ENCODE results near the gene TET1. TPM values are rescaled to one million over a fixed set of nuclear protein-coding genes. Genes with fewer than 3 reads are reported as not detected.

The TET1 gene
- total and polyA plus RNA-seq, 2 of the 13 experiments (the other 11 are each of a cell fraction or from before 2014, with no cell fraction given), result 6.9 to 7.3 TPM

DNA sequence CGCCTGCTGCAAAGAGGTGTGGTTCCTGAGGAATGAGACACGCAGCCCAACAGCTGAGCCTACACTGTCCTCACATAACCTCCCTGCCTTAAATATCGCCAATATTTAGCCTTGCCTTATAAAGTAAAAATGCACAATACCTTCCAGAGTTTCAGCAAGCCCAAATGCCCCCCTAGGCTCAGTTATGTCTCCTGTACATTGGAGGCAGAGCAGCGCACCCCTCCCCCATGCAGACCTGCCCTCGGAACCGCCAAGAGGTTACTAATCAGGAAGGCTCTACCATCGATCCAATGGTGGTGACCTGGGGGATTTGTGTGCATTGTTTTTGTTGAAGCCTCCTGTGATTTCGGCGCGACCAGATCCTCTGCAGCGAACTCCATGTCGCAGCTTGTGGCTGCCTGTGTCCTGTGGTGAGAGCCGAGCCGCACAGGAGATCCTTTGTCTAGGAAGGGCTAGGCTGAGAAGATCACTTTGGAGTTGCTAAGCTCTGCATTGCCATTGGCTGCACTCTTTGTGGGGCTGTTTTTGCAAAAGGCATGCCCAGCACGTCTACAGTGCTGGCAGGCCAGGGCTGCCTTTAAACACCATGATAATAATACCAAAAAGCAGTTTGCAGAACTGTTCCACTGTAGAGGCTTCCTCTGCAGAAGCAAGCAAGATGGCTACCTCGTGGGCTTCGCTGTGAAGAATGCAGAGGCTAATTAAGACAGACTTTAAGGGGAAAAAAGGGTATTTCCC is 40.1 kb downstream of the TET1 start (continued):
- TF ChIP-seq KAT8 (CRISPR knock-in tag; IDR thresholded peaks at IDR 0.05) (peak; percentile 42; the same call in 1 of the 2 replicates), MAFF (IDR thresholded peaks at IDR 0.05; ENCODE audit: low read depth, low read length) (peak; percentile 6; the same call in 1 of the 2 replicates), ZNF484 (CRISPR knock-in tag; IDR thresholded peaks at IDR 0.05; ENCODE audit: borderline replicate concordance, low read depth) (no peak), ZNF773 (CRISPR knock-in tag; IDR thresholded peaks at IDR 0.05; ENCODE audit: borderline replicate concordance) (no peak), MXD4 (CRISPR knock-in tag; IDR thresholded peaks at IDR 0.05) (no peak; the same call in 1 of the 2 replicates), SSRP1 (CRISPR knock-in tag; IDR thresholded peaks at IDR 0.05) (0 out of 2 replicates have a peak, but pooled peaks have one; percentile 54), SKI (IDR thresholded peaks at IDR 0.05; ENCODE audit: partially characterized antibody) (peak; percentile 78), HNRNPH1 (optimal IDR thresholded peaks at IDR 0.05; ENCODE audit: low read depth, low read length) (no peak)
- TF ChIP-seq, protein P1, sequence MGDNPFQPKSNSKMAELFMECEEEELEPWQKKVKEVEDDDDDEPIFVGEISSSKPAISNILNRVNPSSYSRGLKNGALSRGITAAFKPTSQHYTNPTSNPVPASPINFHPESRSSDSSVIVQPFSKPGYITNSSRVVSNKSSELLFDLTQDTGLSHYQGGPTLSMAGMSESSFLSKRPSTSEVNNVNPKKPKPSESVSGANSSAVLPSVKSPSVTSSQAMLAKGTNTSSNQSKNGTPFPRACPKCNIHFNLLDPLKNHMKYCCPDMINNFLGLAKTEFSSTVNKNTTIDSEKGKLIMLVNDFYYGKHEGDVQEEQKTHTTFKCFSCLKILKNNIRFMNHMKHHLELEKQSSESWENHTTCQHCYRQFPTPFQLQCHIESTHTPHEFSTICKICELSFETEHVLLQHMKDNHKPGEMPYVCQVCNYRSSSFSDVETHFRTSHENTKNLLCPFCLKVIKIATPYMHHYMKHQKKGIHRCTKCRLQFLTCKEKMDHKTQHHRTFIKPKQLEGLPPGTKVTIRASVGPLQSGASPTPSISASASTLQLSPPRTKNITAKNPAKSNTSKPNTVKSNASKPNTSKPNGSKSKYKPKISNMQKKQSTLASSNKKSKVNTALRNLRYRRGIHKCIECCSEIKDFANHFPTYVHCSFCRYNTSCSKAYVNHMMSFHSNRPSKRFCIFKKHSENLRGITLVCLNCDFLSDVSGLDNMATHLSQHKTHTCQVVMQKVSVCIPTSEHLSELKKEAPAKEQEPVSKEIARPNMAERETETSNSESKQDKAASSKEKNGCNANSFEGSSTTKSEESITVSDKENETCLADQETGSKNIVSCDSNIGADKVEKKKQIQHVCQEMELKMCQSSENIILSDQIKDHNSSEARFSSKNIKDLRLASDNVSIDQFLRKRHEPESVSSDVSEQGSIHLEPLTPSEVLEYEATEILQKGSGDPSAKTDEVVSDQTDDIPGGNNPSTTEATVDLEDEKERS (CRISPR knock-in tag; IDR thresholded peaks at IDR 0.05), result 0 out of 2 replicates have a peak, but pooled peaks have one; percentile 43
- TF ChIP-seq, protein P2, sequence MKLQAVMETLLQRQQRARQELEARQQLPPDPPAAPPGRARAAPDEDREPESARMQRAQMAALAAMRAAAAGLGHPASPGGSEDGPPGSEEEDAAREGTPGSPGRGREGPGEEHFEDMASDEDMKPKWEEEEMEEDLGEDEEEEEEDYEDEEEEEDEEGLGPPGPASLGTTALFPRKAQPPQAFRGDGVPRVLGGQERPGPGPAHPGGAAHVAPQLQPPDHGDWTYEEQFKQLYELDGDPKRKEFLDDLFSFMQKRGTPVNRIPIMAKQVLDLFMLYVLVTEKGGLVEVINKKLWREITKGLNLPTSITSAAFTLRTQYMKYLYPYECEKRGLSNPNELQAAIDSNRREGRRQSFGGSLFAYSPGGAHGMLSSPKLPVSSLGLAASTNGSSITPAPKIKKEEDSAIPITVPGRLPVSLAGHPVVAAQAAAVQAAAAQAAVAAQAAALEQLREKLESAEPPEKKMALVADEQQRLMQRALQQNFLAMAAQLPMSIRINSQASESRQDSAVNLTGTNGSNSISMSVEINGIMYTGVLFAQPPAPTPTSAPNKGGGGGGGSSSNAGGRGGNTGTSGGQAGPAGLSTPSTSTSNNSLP (IDR thresholded peaks at IDR 0.05; ENCODE audit: low read depth, low read length), result peak; percentile 72; the same call in 1 of the 2 replicates
- TF ChIP-seq, protein P3, sequence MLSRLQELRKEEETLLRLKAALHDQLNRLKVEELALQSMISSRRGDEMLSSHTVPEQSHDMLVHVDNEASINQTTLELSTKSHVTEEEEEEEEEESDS (CRISPR knock-in tag; IDR thresholded peaks at IDR 0.05; ENCODE audit: borderline replicate concordance), result no peak
- TF ChIP-seq, protein P4, sequence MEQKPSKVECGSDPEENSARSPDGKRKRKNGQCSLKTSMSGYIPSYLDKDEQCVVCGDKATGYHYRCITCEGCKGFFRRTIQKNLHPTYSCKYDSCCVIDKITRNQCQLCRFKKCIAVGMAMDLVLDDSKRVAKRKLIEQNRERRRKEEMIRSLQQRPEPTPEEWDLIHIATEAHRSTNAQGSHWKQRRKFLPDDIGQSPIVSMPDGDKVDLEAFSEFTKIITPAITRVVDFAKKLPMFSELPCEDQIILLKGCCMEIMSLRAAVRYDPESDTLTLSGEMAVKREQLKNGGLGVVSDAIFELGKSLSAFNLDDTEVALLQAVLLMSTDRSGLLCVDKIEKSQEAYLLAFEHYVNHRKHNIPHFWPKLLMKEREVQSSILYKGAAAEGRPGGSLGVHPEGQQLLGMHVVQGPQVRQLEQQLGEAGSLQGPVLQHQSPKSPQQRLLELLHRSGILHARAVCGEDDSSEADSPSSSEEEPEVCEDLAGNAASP (CRISPR knock-in tag; IDR thresholded peaks at IDR 0.05; ENCODE audit: borderline replicate concordance), result peak; percentile 90
- TF ChIP-seq, protein P5, sequence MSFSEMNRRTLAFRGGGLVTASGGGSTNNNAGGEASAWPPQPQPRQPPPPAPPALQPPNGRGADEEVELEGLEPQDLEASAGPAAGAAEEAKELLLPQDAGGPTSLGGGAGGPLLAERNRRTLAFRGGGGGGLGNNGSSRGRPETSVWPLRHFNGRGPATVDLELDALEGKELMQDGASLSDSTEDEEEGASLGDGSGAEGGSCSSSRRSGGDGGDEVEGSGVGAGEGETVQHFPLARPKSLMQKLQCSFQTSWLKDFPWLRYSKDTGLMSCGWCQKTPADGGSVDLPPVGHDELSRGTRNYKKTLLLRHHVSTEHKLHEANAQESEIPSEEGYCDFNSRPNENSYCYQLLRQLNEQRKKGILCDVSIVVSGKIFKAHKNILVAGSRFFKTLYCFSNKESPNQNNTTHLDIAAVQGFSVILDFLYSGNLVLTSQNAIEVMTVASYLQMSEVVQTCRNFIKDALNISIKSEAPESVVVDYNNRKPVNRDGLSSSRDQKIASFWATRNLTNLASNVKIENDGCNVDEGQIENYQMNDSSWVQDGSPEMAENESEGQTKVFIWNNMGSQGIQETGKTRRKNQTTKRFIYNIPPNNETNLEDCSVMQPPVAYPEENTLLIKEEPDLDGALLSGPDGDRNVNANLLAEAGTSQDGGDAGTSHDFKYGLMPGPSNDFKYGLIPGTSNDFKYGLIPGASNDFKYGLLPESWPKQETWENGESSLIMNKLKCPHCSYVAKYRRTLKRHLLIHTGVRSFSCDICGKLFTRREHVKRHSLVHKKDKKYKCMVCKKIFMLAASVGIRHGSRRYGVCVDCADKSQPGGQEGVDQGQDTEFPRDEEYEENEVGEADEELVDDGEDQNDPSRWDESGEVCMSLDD (CRISPR knock-in tag; IDR thresholded peaks at IDR 0.05; ENCODE audit: borderline replicate concordance), result no peak
- TF ChIP-seq, protein P6, sequence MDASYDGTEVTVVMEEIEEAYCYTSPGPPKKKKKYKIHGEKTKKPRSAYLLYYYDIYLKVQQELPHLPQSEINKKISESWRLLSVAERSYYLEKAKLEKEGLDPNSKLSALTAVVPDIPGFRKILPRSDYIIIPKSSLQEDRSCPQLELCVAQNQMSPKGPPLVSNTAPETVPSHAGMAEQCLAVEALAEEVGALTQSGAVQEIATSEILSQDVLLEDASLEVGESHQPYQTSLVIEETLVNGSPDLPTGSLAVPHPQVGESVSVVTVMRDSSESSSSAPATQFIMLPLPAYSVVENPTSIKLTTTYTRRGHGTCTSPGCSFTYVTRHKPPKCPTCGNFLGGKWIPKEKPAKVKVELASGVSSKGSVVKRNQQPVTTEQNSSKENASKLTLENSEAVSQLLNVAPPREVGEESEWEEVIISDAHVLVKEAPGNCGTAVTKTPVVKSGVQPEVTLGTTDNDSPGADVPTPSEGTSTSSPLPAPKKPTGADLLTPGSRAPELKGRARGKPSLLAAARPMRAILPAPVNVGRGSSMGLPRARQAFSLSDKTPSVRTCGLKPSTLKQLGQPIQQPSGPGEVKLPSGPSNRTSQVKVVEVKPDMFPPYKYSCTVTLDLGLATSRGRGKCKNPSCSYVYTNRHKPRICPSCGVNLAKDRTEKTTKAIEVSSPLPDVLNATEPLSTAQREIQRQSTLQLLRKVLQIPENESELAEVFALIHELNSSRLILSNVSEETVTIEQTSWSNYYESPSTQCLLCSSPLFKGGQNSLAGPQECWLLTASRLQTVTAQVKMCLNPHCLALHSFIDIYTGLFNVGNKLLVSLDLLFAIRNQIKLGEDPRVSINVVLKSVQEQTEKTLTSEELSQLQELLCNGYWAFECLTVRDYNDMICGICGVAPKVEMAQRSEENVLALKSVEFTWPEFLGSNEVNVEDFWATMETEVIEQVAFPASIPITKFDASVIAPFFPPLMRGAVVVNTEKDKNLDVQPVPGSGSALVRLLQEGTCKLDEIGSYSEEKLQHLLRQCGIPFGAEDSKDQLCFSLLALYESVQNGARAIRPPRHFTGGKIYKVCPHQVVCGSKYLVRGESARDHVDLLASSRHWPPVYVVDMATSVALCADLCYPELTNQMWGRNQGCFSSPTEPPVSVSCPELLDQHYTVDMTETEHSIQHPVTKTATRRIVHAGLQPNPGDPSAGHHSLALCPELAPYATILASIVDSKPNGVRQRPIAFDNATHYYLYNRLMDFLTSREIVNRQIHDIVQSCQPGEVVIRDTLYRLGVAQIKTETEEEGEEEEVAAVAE (CRISPR knock-in tag; IDR thresholded peaks at IDR 0.05; ENCODE audit: borderline replicate concordance), result peak; percentile 78

Data from HepG2 (cell line).